ENCODE results near the gene AGPAT2. TPM values are rescaled to one million over a fixed set of nuclear protein-coding genes. Genes with fewer than 3 reads are reported as not detected.

Gene AGPAT2
- total RNA-seq, 1 donor from 2014 or later = 47.8 TPM

DNA sequence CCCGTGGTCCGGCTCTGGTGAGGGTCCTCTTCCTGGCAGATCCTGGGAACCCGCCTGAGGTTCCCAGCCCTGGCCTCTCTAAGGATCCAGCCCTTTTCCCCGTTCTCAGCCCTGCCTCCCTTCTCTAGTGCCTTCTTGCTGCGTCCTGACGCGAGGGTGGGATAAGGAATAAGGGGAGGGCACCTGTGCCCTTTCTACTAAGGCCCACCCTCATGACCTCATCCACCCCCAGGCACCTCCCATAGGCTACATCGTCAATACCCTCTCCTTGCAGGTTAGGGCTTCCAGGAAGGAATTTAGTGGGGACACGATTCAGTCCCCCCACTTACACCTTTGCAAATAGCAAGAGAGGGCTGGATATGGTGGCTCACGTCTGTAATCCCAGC lies 14.4 kb upstream of the AGPAT2 start:
- H3K4me1 Mint-ChIP-seq (ENCODE audit: unreplicated experiment) = peaks cover 5% of the 10 kb centered on the region
- no peak overlapping the region for H3K4me3 Mint-ChIP-seq
- no peak for TF ChIP-seq CTCF (conservative IDR thresholded peaks at IDR 0.05)
- H3K27me3 Mint-ChIP-seq = no peaks in the 10 kb centered on the region
- no peaks in the 10 kb centered on the region for H3K36me3 Mint-ChIP-seq
- no peaks in the 10 kb centered on the region for H3K9me3 Mint-ChIP-seq
- no peak overlapping the region for H3K27ac Mint-ChIP-seq
- DNase-seq (ENCODE audit: extremely low spot score, unreplicated experiment) = no peak

- no peak for TF ChIP-seq CTCF (conservative IDR thresholded peaks at IDR 0.05)
- no peak overlapping the region for H3K27ac Mint-ChIP-seq
Observed at GRCh38 chr9:136700959-136701667, 13.9 kb upstream of the AGPAT2 start.

DNA sequence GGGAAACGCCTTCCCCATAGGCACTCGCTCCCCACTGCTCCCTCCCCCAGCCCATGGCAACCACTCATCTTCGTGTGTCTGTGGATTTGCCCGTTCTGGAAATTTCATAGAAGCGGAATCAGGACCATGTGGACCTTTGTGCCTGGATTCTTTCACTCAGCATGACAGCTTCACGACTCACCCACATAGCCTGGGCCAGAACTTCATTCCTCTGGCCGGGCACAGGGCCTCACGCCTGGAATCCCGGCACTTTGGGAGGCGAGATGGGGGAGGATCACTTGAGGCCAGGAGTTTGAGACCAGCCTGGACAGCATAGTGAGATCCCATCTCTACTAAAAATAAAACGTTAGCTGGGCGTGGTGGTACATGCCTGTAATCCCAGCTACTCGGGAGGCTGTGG lies 13.0 kb upstream of the AGPAT2 start:
- peaks cover 5% of the 10 kb centered on the region for H3K4me1 Mint-ChIP-seq (ENCODE audit: unreplicated experiment)
- H3K36me3 Mint-ChIP-seq = no peaks in the 10 kb centered on the region
- no peak for DNase-seq (ENCODE audit: extremely low spot score, unreplicated experiment)
- no peak for TF ChIP-seq CTCF (conservative IDR thresholded peaks at IDR 0.05)
- H3K9me3 Mint-ChIP-seq = no peaks in the 10 kb centered on the region
- no peaks in the 10 kb centered on the region for H3K27me3 Mint-ChIP-seq
- H3K4me3 Mint-ChIP-seq = no peak overlapping the region
- no peak overlapping the region for H3K27ac Mint-ChIP-seq

More at GRCh38 chr9:136700959-136701667, 13.9 kb upstream of the AGPAT2 start:
- Mint-ChIP-seq H3K27me3 (no peaks in the 10 kb centered on the region), H3K36me3 (no peaks in the 10 kb centered on the region), H3K4me1 (ENCODE audit: unreplicated experiment) (peaks cover 5% of the 10 kb centered on the region), H3K4me3 (no peak overlapping the region), H3K9me3 (no peaks in the 10 kb centered on the region)
- DNase-seq (ENCODE audit: extremely low spot score, unreplicated experiment) = no peak

- DNase-seq (ENCODE audit: extremely low spot score, unreplicated experiment) = no peak
- no peak for TF ChIP-seq CTCF (conservative IDR thresholded peaks at IDR 0.05)
- H3K4me1 Mint-ChIP-seq (ENCODE audit: unreplicated experiment) = peaks cover 5% of the 10 kb centered on the region
- no peak overlapping the region for H3K4me3 Mint-ChIP-seq
- H3K27ac Mint-ChIP-seq = peak overlapping the region; percentile 47
- no peaks in the 10 kb centered on the region for H3K9me3 Mint-ChIP-seq
- H3K36me3 Mint-ChIP-seq = no peaks in the 10 kb centered on the region
- no peaks in the 10 kb centered on the region for H3K27me3 Mint-ChIP-seq
Observed at GRCh38 chr9:136698635-136699246, 11.5 kb upstream of the AGPAT2 start.

GRCh38 chr9:136697821-136698526 lies 10.7 kb upstream of the AGPAT2 start:
- peak overlapping the region; percentile 56 for H3K27ac Mint-ChIP-seq
- no peaks in the 10 kb centered on the region for H3K36me3 Mint-ChIP-seq
- peaks cover 10% of the 10 kb centered on the region for H3K4me1 Mint-ChIP-seq (ENCODE audit: unreplicated experiment)
- TF ChIP-seq CTCF (conservative IDR thresholded peaks at IDR 0.05) = no peak
- DNase-seq (ENCODE audit: extremely low spot score, unreplicated experiment) = no peak
- no peaks in the 10 kb centered on the region for H3K9me3 Mint-ChIP-seq
- peak overlapping the region; percentile 72 for H3K4me3 Mint-ChIP-seq
- no peaks in the 10 kb centered on the region for H3K27me3 Mint-ChIP-seq
